K562 (cell line): ENCODE data around the gene SLC15A3. TPM values are rescaled to one million over a fixed set of nuclear protein-coding genes. Genes with fewer than 3 reads are reported as not detected.
A peak's percentile ranks its signal among the peaks of the same experiment; 100 is the strongest.

Experiments
- CREM ChIP-seq: IDR thresholded peaks from 2 replicates; pipeline ENCODE4 v1.6.1; 2014; ENCODE audit warnings: antibody characterized with exemption, low read depth
- KDM5B ChIP-seq: fragments of 200-600 bp; sonication (generic); IDR thresholded peaks from 2 replicates; pipeline ENCODE4 v1.6.1; 2012; ENCODE audit warnings: low read depth, mild to moderate bottlenecking, moderate library complexity, low read length, control low read depth, inconsistent platforms; ENCODE audit not compliant: insufficient replicate concordance
- MTA3 ChIP-seq: fragments of 450-650 bp; formaldehyde crosslinking; IDR thresholded peaks from 2 replicates; pipeline ENCODE4 v1.6.1; 2017; ENCODE audit warnings: mild to moderate bottlenecking, borderline replicate concordance
- MTF1 ChIP-seq: fragments of 250-450 bp; sonication (Bioruptor Pico); IDR thresholded peaks from 2 replicates; pipeline ENCODE4 v1.9.0; 2021; ENCODE audit warnings: moderate library complexity, mild to moderate bottlenecking, inconsistent platforms, borderline replicate concordance
- MXI1 ChIP-seq: IDR thresholded peaks from 2 replicates; pipeline ENCODE4 v1.6.1; 2011; ENCODE audit warnings: low read depth, mild to moderate bottlenecking, improper control_type of control experiment, low read length
- SAP30 ChIP-seq: fragments of 200-600 bp; sonication (generic); IDR thresholded peaks from 2 replicates; pipeline ENCODE4 v1.6.1; 2012; ENCODE audit warnings: borderline replicate concordance, low read depth, mild to moderate bottlenecking, moderate library complexity, low read length, control low read depth, inconsistent platforms; ENCODE audit not compliant: insufficient read depth, poor library complexity, severe bottlenecking
- STAT6 ChIP-seq: sonication (generic); formaldehyde crosslinking; IDR thresholded peaks from 2 replicates; pipeline ENCODE4 v1.8.1; 2023; ENCODE audit warnings: mild to moderate bottlenecking, missing genetic modification reagents
- SUPT5H ChIP-seq: fragments of 450-650 bp; IDR thresholded peaks from 2 replicates; pipeline ENCODE4 v1.6.1; 2016
- ZFPM2 ChIP-seq: fragments of 250-450 bp; sonication (Bioruptor Pico); IDR thresholded peaks from 2 replicates; pipeline ENCODE4 v1.5.1; 2022; ENCODE audit warnings: mild to moderate bottlenecking
- ZNF143 ChIP-seq: sonication (generic); formaldehyde crosslinking; IDR thresholded peaks from 2 replicates; pipeline ENCODE4 v1.9.0; 2022; ENCODE audit warnings: mild to moderate bottlenecking, missing genetic modification reagents
- ZNF24 ChIP-seq: fragments of 450-650 bp; IDR thresholded peaks from 2 replicates; pipeline ENCODE4 v1.6.1; 2016
- ZNF551 ChIP-seq: fragments of 250-450 bp; sonication (Bioruptor Pico); IDR thresholded peaks from 2 replicates; pipeline ENCODE4 v1.5.0; 2021; ENCODE audit warnings: mild to moderate bottlenecking, moderate library complexity
- polyA plus RNA-seq, 8 experiments: library from polyadenylated mRNA; depleted of rRNA in 4 of 8; stranded (reverse) in 5 of 8; unstranded in 3 of 8; fragments of >200 nt; fragmentation: Nextera tagmentation in 2 of 8; fragmentation: Illumina TruSeq in 1 of 8; extraction: Ambion mirVana in 2 of 8; extraction: Trizol in 1 of 8; gene quantifications; 2 replicates each; pipeline versions ENCODE4 v1.2.1 to v1.2.3, GENCODE V29; 2011 to 2014; ENCODE audit warnings: inconsistent platforms in 1 of 8, missing spikeins in 1 of 8
- total RNA-seq, 7 experiments: library from RNA; depleted of rRNA in 6 of 7; stranded (reverse); fragments of >200 nt in 6 of 7; fragmentation: Illumina TruSeq in 2 of 7; extraction: Trizol in 2 of 7; gene quantifications; 2 replicates each; pipeline versions ENCODE4 v1.2.1 to v1.2.3, GENCODE V29; 2011 to 2021; ENCODE audit warnings: low replicate concordance in 1 of 7
- TF ChIP-seq, protein P1 (sequence below): sonication (generic); formaldehyde crosslinking; IDR thresholded peaks from 2 replicates; pipeline ENCODE4 v1.8.0; 2022; ENCODE audit warnings: mild to moderate bottlenecking, missing genetic modification reagents
- TF ChIP-seq, protein P2 (sequence below): fragments of 250-450 bp; sonication (Bioruptor Pico); IDR thresholded peaks from 2 replicates; pipeline ENCODE4 v1.4.0; 2020; ENCODE audit warnings: mild to moderate bottlenecking
- TF ChIP-seq, protein P3 (sequence below): fragments of 450-650 bp; conservative IDR thresholded peaks from 2 replicates; pipeline ENCODE4 v1.6.1; 2016; ENCODE audit warnings: missing genetic modification characterization, low read depth, mild to moderate bottlenecking, control low read depth, missing compliant biosample characterization

SLC15A3 gene
- total and polyA plus RNA-seq, 9 of the 15 experiments (the other 6 are each of a cell fraction or from before 2014, with no cell fraction given): 0.07 to 0.27 TPM; not detected in 7

DNA sequence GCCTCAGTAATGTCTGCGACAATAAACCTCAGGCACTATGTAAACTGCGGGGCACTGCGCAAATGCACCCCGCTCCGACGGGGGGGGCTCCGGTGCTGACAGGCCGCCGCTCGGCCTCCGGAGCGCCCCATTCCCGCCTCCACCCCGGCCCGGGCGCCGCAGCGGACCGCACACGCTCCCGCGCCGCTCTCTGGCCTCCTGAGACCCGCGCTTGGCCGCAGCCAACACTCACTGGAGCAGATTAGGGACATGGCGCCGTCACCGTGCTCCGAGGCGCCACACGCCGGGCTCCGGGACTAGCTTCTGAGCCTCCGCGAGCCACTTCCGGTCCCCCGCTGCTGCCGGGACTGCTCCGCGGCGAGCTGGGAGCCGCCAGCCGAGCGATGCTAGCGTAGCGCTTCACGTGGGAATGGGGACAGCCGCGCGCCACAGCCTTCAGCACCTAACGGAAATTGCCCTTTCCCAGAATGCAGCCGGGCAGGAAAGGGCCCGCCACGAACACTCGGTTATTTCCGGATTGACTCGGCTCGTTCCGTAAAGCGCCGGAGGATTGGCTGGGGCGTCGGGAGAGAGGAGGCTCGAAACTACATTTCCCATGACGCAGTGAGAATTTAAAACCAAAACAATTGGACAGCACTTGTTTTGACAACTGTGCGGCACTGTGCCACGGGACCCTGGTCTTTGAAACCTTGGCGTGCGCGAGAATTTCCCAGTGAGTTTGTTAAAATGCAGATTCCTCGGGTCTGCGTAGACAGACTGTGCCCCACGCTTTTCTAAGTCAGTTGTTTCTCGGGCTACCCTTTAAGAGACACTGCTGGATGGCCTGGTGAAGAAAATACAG lies 45.6 kb downstream of the SLC15A3 start, which contains the start of gene PRPF19 (continued):
- TF ChIP-seq, protein P1, sequence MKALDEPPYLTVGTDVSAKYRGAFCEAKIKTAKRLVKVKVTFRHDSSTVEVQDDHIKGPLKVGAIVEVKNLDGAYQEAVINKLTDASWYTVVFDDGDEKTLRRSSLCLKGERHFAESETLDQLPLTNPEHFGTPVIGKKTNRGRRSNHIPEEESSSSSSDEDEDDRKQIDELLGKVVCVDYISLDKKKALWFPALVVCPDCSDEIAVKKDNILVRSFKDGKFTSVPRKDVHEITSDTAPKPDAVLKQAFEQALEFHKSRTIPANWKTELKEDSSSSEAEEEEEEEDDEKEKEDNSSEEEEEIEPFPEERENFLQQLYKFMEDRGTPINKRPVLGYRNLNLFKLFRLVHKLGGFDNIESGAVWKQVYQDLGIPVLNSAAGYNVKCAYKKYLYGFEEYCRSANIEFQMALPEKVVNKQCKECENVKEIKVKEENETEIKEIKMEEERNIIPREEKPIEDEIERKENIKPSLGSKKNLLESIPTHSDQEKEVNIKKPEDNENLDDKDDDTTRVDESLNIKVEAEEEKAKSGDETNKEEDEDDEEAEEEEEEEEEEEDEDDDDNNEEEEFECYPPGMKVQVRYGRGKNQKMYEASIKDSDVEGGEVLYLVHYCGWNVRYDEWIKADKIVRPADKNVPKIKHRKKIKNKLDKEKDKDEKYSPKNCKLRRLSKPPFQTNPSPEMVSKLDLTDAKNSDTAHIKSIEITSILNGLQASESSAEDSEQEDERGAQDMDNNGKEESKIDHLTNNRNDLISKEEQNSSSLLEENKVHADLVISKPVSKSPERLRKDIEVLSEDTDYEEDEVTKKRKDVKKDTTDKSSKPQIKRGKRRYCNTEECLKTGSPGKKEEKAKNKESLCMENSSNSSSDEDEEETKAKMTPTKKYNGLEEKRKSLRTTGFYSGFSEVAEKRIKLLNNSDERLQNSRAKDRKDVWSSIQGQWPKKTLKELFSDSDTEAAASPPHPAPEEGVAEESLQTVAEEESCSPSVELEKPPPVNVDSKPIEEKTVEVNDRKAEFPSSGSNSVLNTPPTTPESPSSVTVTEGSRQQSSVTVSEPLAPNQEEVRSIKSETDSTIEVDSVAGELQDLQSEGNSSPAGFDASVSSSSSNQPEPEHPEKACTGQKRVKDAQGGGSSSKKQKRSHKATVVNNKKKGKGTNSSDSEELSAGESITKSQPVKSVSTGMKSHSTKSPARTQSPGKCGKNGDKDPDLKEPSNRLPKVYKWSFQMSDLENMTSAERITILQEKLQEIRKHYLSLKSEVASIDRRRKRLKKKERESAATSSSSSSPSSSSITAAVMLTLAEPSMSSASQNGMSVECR (CRISPR knock-in tag): peak; percentile 92
- TF ChIP-seq, protein P2, sequence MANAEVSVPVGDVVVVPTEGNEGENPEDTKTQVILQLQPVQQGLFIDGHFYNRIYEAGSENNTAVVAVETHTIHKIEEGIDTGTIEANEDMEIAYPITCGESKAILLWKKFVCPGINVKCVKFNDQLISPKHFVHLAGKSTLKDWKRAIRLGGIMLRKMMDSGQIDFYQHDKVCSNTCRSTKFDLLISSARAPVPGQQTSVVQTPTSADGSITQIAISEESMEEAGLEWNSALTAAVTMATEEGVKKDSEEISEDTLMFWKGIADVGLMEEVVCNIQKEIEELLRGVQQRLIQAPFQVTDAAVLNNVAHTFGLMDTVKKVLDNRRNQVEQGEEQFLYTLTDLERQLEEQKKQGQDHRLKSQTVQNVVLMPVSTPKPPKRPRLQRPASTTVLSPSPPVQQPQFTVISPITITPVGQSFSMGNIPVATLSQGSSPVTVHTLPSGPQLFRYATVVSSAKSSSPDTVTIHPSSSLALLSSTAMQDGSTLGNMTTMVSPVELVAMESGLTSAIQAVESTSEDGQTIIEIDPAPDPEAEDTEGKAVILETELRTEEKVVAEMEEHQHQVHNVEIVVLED: 0 out of 2 replicates have a peak, but pooled peaks have one; percentile 17
- TF ChIP-seq MXI1 (peak; percentile 44; the same call in 1 of the 2 replicates), ZNF143 (CRISPR knock-in tag) (peak; percentile 88), MTF1 (CRISPR knock-in tag) (no peak), SUPT5H (peak; percentile 94), ZFPM2 (CRISPR knock-in tag) (no peak), CREM (peak; percentile 56; the same call in 1 of the 2 replicates), ZNF24 (peak; percentile 29; the same call in 1 of the 2 replicates), KDM5B (peak; percentile 84), ZNF551 (CRISPR knock-in tag) (no peak), SAP30 (peak; percentile 81), STAT6 (CRISPR knock-in tag) (peak; percentile 87; the same call in 1 of the 2 replicates), MTA3 (0 out of 2 replicates have a peak, but pooled peaks have one; percentile 43)
- TF ChIP-seq, protein P3, sequence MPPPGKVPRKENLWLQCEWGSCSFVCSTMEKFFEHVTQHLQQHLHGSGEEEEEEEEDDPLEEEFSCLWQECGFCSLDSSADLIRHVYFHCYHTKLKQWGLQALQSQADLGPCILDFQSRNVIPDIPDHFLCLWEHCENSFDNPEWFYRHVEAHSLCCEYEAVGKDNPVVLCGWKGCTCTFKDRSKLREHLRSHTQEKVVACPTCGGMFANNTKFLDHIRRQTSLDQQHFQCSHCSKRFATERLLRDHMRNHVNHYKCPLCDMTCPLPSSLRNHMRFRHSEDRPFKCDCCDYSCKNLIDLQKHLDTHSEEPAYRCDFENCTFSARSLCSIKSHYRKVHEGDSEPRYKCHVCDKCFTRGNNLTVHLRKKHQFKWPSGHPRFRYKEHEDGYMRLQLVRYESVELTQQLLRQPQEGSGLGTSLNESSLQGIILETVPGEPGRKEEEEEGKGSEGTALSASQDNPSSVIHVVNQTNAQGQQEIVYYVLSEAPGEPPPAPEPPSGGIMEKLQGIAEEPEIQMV (tag): no peak
